Esophagus muscularis mucosa (tissue), 4 donors: ENCODE results near the gene IGFBP6. TPM values are rescaled to one million over a fixed set of nuclear protein-coding genes. Genes with fewer than 3 reads are reported as not detected.

ENCODE experiments used
- DNase-seq: peaks from one replicate; pipeline ENCODE4 v3.0.0-alpha.2; 2017; ENCODE audit errors: extremely low spot score
- H3K27ac ChIP-seq, 4 donors: fragments of 200-600 bp; sonication (generic); replicated peaks in 1 of 4; 1 replicate in 3 of 4; 2 replicates in 1 of 4; pipeline ENCODE4 v1.5.1; 2016 to 2019; ENCODE audit warnings: mild to moderate bottlenecking in 1 of 4
- H3K27me3 ChIP-seq, 4 donors: fragments of 200-600 bp; sonication (generic); one replicate each; pipeline versions ENCODE4 v1.5.1 to v1.6.0; 2016 to 2019
- H3K36me3 ChIP-seq, 4 donors: fragments of 200-600 bp; sonication (generic); one replicate each; pipeline ENCODE4 v1.5.1; 2016 to 2019
- H3K4me1 ChIP-seq, 4 donors: fragments of 200-600 bp; sonication (generic); one replicate each; pipeline ENCODE4 v1.5.1; 2016 to 2019
- H3K4me3 ChIP-seq, 4 donors: fragments of 200-600 bp; sonication (generic); 1 replicate in 2 of 4; 2 replicates in 2 of 4; pipeline ENCODE4 v1.5.1; 2016 to 2019; ENCODE audit warnings: mild to moderate bottlenecking in 4 of 4, moderate library complexity in 1 of 4
- H3K9me3 ChIP-seq, 4 donors: fragments of 200-600 bp; sonication (generic); 1 replicate in 3 of 4; 2 replicates in 1 of 4; pipeline ENCODE4 v1.5.1; 2016 to 2019
- EP300 ChIP-seq: sonication (generic); formaldehyde crosslinking; IDR thresholded peaks from one replicate; pipeline ENCODE4 v1.6.1; 2017; ENCODE audit warnings: antibody characterized with exemption
- POLR2A ChIP-seq: fragments of 450-650 bp; IDR thresholded peaks from one replicate; pipeline ENCODE4 v1.6.1; 2017; ENCODE audit warnings: antibody characterized with exemption, moderate library complexity, mild to moderate bottlenecking, low read depth
- POLR2AphosphoS5 ChIP-seq, 2 donors: sonication (generic); formaldehyde crosslinking; IDR thresholded peaks; one replicate each; pipeline ENCODE4 v1.6.1; 2017; ENCODE audit warnings: antibody characterized with exemption in 2 of 2
- WGBS: methylation state at CpG from one replicate; pipeline ENCODE4 v1.1.5; 2018; 5-methylcytosine and 5-hydroxymethylcytosine counted together
- intact Hi-C: fragments of 100-400 bp; cut with DNase I; formaldehyde crosslinking; loops from one replicate; pipeline ENCODE4 v1.15.1; 2023
- total RNA-seq, 4 donors: library from RNA; depleted of rRNA; stranded (reverse); fragments of >200 nt; gene quantifications; one replicate each; pipeline versions ENCODE4 v1.1.0 to v1.2.1, GENCODE V29; 2016
- TF ChIP-seq, protein P1 (sequence below), 3 experiments: fragments of 200-600 bp in 2 of 3; fragments of 450-650 bp in 1 of 3; sonication (generic) in 2 of 3; IDR thresholded peaks; one replicate each; pipeline ENCODE4 v1.5.1; 2017 to 2019; ENCODE audit warnings: antibody characterized with exemption in 3 of 3, mild to moderate bottlenecking in 2 of 3, moderate library complexity in 1 of 3

The IGFBP6 gene
- total RNA-seq, 4 donors from 2014 or later: 626 to 1,141 (median 795) TPM

DNA sequence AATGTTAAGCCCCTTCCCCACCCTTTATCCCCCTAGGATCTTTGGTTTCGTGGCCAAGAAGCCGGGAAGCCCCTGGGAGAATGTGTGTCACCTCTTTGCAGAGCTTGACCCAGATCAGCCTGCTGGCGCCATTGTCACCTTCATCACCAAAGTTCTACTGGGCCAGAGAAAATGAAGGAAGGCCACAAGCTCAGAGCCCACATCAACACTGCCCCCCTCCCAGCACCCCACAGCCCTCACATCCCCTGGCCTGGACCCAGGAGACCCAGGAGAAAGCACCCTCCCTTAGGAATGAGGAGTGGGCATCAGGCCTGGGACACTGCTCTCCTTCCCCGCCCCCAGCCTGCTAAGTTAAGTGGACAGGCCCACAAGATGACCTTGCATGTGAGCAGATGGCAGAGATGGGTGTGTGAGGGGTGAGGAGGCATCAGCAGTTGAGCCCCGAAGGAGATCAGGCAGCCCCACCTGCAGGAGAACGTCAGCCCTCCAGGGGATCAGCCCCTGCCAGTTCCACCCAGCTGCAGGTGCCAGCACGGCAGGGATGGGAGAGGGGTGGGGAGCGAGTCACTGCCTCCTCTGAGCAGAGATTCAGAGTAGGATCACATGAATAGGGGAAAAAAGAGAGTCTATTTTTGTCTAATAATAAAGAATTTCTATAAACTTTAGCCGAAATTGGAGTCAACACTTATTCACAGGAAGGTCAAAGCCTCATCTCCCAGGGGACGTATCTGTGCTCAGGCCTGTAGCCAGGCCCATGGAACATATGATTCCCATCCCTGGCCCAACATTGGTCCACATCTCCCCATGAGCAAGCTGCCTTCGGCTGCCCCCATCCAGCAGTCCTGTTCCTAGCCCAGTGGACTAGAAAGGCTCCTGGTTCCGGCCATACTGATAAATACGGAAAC lies 33.5 kb upstream of the IGFBP6 start:
- Histone ChIP-seq H3K36me3 (peaks cover 17 to 97% (median 92%) of the 10 kb centered on the region in 4 donors), H3K4me3 (no peak overlapping the region), H3K27me3 (no peaks in the 10 kb centered on the region), H3K27ac (peak overlapping the region; percentile 82 to 95 (median 88)), H3K9me3 (no peaks in the 10 kb centered on the region), H3K4me1 (peaks cover 89 to 100% (median 99%) of the 10 kb centered on the region in 4 donors)
- WGBS: 49% methylated on average over 12 of the region's 13 CpGs
- no peak for DNase-seq
- intact Hi-C loops: no loop called here
- TF ChIP-seq EP300 (no peak), POLR2AphosphoS5 (IDR thresholded peaks at IDR 0.05) (peak; percentile 44 to 68)
- TF ChIP-seq, protein P1, sequence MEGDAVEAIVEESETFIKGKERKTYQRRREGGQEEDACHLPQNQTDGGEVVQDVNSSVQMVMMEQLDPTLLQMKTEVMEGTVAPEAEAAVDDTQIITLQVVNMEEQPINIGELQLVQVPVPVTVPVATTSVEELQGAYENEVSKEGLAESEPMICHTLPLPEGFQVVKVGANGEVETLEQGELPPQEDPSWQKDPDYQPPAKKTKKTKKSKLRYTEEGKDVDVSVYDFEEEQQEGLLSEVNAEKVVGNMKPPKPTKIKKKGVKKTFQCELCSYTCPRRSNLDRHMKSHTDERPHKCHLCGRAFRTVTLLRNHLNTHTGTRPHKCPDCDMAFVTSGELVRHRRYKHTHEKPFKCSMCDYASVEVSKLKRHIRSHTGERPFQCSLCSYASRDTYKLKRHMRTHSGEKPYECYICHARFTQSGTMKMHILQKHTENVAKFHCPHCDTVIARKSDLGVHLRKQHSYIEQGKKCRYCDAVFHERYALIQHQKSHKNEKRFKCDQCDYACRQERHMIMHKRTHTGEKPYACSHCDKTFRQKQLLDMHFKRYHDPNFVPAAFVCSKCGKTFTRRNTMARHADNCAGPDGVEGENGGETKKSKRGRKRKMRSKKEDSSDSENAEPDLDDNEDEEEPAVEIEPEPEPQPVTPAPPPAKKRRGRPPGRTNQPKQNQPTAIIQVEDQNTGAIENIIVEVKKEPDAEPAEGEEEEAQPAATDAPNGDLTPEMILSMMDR (IDR thresholded peaks at IDR 0.05): peak in 1 of 3 experiments; percentile 8

DNA sequence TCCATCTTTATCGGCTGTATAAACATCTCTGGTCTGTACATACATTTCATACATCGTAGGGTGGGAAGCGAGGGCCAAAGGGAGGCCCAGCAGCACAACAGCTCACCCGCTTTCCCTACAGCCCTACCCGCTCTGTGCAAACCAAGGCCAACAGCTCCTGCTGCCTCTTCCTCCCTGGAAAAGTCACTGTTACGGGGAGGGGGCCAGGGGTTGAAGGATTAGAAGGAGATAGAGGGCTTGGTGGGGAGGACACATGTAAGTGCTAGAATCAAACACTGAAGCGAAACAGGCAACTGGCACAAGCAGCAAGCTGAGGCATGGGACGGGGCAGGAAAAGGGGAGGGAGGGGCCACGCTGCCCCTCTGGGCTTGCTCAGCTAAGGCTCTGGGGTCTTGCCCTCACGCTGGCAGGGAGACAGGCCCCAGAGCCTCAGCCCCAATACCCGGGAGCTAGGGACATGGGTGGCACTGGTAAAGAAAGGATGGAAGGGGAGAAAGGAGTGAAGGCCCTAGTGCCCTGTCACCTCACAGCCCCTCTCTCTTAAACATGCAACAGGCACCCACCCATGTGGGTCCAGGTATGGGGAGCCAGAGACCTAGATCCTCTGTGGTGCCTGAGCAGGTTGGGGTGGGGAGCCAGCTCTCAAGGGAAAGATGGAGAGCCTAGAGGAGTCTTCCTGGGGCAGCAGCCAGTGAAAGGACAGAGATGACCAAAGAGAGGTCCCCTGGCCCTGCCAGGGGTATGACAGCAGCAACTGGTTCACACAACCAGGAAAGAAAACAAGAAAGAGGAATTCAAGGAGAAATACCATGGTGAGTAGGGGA lies 32.6 kb upstream of the IGFBP6 start:
- intact Hi-C loops: no loop called here
- Histone ChIP-seq H3K4me3 (no peak overlapping the region), H3K27me3 (no peaks in the 10 kb centered on the region), H3K4me1 (peaks cover 89 to 100% (median 99%) of the 10 kb centered on the region in 4 donors), H3K27ac (peak overlapping the region; percentile 82 to 95 (median 88)), H3K9me3 (no peaks in the 10 kb centered on the region), H3K36me3 (peaks cover 16 to 89% (median 85%) of the 10 kb centered on the region in 4 donors)
- TF ChIP-seq POLR2AphosphoS5 (IDR thresholded peaks at IDR 0.05): peak in 1 of 2 donors; percentile 22
- TF ChIP-seq EP300: no peak
- no peak for TF ChIP-seq POLR2A
- TF ChIP-seq, protein P1 (IDR thresholded peaks at IDR 0.05): no peak
- no peak for DNase-seq
- 53% methylated on average over 9 of the region's 11 CpGs for WGBS

DNA sequence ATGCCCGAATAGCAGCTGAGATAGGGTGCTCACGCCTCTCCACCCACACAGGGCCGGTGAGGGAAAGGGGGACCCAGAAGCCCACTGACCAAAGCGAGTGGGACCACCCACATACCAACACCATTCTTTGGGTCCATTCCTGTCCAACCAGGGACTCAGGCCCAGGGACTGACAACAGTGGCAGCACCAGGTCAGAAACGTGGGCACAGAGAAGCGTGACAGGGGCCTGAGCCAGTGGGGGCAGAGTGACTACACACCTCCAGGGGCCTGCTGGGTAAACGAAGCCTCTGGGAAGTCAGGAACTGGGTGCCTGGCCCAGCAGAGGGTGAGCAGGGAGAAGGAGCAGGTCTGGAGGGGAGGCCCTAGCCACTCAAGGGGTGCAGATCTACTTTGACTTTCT lies 32.0 kb upstream of the IGFBP6 start:
- H3K27ac ChIP-seq: peak overlapping the region; percentile 82 to 95 (median 88)
- peaks cover 89 to 100% (median 99%) of the 10 kb centered on the region in 4 donors for H3K4me1 ChIP-seq
- H3K9me3 ChIP-seq: no peaks in the 10 kb centered on the region
- H3K4me3 ChIP-seq: peak overlapping the region in 1 of 4 donors; percentile 35
- intact Hi-C loops: no loop called here
- TF ChIP-seq EP300: no peak
- TF ChIP-seq, protein P1 (IDR thresholded peaks at IDR 0.05): no peak
- no peak for TF ChIP-seq POLR2A
- TF ChIP-seq POLR2AphosphoS5 (IDR thresholded peaks at IDR 0.05): no peak
- peaks cover 10 to 82% (median 79%) of the 10 kb centered on the region in 4 donors for H3K36me3 ChIP-seq
- 73% methylated on average over 7 of the region's 7 CpGs for whole genome bisulfite sequencing
- no peaks in the 10 kb centered on the region for H3K27me3 ChIP-seq
- DNase-seq: no peak

DNA sequence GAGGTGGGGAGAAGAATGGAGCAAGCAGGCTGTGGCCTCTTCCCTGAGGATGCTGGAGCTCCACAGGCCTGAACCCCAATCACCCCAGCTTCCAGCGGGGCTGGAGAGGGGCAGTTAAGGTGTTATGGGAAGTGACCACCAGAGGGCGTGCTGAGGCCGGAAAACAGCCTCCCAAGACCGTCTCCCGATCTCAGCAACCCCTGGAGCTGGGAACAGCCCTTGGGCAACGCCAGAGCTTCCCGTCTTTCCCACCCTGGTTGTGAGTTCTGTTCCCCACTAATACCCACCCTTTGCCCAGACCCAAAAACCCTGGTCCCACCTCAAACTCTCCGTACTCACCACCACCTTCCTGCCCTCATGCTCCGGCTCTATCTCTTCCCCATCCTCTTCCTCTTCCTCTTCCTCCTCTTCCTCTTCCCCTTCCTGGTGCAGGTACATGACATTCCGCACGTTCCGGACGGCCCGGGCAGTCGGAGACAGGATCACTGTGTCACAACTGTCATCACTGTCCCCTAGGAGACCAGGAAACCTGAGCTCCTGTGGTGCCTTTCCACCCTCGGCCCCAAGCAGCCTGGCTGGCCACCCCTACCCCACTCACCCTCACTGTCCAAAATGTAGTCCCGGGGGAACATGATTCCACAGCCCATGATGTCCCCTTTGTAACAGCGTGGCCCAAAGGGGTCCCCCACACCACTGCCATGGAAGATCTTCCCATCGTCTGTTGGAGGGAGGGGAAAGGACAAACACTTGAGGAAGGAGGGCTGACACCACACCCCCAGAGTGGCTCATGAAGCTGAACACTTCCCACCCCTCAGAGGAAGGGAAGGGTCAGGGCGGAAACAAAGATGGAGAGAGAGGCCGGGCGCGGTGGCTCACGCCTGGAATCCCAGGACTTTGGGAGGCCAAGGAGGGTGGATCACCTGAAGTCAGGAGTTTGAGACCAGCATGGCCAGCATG lies 31.2 kb upstream of the IGFBP6 start:
- peak overlapping the region; percentile 82 to 95 (median 88) for H3K27ac ChIP-seq
- peaks cover 89 to 100% (median 99%) of the 10 kb centered on the region in 4 donors for H3K4me1 ChIP-seq
- DNase-seq: no peak
- intact Hi-C loops: loop anchor here (1.0 to 2.0 kb wide), 2 partner anchors 33 to 125 kb away; no protein-coding TSS in a partner anchor
- no peaks in the 10 kb centered on the region for H3K27me3 ChIP-seq
- 36% methylated on average over 23 of the region's 24 CpGs for whole genome bisulfite sequencing
- H3K36me3 ChIP-seq: peaks cover 9 to 75% (median 71%) of the 10 kb centered on the region in 4 donors
- TF ChIP-seq POLR2AphosphoS5 (IDR thresholded peaks at IDR 0.05) (peak; percentile 64 to 71), EP300 (no peak), POLR2A (no peak)
- TF ChIP-seq, protein P1 (IDR thresholded peaks at IDR 0.05): peak; percentile 92 to 94 (median 93)
- peak overlapping the region; percentile 8 to 35 (median 20) for H3K4me3 ChIP-seq
- no peaks in the 10 kb centered on the region for H3K9me3 ChIP-seq
